Fibroblast of skin of right biceps (primary cell): Measurements from ENCODE around the gene BSND.
A peak's percentile ranks its signal among the peaks of the same experiment; 100 is the strongest.

Experiments used
- DNase-seq: peaks from one replicate; pipeline ENCODE4 v3.0.0-alpha.2; 2013

BSND gene

DNA sequence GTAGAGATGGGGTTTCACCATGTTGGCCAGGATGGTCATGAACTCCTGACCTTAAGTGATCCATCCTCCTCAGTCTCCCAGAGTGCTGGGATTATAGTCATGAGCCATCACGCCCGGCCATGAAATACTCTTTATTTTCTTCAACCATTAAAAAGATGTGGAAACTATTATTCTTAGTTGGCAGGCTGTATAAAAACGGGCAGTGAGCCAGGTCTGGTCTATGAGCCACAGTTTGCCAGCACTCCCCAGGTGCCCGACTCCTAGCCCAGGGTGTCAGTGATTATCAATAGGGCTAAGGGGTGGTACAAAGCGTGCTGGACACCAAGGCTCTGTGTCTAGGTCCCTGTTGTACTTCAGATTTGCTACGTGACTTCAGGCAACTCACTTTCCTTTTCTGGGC lies 22.0 kb upstream of the BSND start:
- no peak for DNase-seq

DNA sequence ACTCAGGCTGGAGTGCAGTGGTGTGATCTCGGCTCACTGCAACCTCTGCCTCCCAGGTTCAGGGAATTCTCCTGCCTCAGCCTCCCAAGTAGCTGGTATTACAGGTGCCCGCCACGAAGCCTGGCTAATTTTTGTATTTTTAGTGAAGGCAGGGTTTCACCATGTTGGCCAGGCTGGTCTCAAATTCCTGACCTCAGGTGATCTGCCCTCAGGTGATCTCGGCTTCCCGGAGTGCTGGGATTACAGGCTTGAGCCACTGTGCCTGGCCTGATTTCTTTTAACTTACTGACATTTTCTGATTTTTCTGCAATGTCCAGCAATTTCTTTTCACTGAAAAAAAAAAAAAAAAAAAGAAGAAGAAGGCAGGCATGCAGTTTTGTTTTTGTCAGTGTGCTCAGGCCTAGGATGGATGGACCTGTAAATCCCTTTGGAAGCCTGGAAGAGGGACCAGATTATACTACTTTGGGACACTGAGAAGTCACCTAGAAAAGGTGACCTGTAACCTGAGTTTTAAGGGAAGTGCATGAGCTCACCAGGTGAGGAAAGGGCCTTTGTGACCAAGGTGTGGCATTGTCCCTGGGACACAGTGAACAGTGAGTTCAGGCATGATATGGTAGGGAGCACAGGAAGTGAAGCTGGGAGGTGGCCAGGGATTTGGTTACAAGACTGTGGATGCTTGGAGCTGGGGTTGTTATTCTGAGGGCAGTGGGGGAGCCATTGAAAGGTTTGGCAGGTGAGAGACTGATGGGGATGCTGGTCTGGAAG lies 21.0 kb upstream of the BSND start:
- DNase-seq, result no peak

DNA sequence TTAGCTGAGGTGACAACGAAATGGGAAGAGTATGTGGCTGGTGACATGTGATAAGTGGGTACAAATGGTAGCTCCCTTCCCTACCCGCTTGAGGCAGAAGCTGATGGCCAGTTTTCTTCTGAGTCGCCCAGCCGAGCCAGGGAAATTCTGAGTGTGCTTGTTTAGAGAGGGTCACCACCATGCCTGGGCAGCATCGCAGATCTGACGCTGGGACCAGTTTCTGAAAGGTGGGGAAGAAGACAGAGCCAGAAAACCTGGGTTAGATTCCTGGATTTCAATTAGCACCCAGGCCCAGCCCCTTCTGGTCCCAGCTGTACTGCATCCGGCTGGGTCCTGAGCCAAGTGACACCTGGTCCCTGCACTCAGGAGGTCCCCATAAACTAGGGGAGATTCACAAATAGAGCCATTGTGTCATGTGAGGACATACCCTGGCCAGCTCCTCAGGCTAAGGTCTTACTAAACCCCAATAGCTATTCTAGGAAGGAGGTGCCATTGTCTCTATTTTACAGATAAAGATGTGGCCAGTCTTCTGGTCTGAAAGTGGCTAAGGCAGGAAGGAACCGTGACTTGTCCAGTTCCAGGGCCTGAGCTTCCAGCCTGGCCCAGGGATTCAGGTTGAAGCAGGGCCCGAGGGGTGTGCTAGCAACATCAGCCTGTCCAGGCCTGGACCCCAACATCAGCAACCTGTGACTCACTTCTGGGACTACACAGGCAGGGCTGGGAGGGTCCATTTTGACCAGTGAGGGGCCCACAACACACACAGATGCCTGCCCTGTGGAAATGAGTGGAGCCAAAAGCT lies 20.0 kb upstream of the BSND start:
- DNase-seq, result no peak

DNA sequence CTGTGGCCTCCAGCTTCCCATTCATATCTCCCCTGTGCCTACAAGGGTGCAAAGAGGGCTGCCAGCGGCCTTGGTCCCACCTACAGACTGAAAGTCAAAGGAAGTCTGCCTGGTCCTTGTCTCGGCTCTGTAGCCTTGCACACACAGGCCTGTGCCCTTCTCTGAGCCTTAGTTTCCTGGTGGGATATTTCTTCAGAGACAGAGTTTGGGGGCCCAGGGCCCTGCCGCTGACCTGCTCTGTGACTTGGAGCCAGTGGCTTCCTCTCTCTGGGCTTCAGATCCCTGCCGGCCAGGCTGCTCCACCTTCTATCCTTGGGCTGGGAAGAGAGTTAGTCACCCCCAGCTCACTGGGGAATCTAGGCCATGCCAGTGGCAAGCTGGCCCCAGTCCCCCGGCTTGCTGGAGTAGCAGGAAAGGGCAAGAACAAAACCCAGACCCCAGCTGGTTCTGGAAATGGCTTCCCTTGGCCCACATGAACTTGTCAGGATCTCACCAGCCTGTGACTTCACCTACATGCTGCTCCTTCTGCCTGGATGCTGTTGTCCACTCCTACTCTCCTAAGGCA lies 19.3 kb upstream of the BSND start:
- DNase-seq, result no peak

DNA sequence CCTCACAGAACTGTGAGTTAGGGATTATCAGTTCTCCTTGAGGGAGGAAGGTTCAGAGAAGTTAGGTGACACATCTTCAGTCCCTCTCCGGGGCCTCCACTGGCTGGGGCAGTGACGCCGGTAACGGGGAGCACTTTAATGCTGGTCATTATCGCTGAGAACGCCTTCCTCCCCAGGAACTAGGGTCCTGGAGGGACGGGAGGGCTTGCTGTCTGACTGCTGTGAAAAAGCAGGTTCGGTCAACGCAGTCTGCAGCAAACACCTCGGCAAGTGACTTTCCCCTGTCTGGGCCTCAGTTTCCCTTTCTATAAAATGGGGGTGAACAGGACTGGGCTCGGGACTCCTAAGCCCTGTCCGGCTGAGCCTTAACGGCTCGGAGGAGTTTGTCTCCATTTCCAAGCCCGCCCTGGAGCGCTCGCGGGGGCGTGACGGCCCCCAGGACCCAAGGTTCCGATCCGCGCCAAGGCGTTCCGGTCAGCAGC lies 18.6 kb upstream of the BSND start:
- no peak for DNase-seq

DNA sequence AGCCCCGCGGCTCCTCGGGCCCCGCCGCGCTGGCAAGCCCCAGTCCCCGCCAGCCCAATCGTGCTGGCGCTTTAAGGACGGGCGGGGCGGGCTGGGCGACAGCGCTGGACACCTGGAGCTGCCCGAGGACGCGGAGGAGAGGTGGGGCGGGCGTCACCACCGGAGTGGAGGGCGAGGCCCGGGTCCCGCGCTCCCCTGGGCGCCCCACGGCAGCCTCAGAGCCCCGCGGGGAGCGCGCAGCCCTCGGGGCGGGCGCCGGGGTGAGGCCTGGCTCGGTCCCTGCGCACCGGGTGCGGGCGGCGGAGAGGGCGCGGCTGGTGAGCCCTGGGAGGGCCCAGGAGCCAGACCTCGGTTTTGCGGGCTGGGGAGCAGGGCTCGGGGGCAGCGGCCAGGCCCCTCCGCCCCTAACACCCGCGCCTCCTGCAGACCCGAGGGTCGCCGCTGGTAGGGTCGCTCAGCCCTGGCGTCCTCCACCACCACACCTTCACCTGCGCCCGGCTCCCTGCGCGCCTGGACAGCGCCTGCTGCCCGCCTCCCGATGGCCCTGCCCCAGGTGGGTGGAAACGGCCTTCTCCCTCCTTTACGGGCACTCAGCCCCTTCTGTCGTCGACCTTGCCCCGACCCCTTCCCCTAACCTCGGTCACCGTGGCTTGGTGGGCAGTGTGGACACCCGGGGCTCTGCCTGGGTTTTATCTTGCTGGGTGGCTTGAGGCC lies 18.0 kb upstream of the BSND start, which contains the start of gene TMEM61:
Gene TMEM61 (plus strand): TSS at position 101 of the 714 bp plus-strand sequence. CDS start 438 bp downstream, at position 539.
- DNase-seq, result no peak

DNA sequence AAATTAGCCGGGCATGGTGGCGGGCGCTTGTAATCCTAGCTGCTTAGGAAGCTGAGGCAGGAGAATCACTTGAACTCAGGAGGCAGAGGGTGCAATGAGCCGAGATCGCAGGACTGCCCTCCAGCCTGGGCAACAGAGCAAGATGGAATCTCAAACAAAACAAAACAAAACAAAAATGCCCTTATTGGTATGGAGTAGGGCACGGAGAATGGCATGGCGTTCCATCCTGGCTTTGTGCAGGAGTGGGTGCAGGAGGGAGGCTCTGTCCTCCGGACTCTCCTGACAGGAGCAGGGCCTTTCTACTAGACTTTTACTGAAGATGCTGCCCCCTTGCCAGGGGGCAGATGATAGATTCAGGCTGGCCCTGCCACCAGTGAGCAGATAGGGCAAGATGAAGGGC lies 17.3 kb upstream of the BSND start:
- no peak for DNase-seq

DNA sequence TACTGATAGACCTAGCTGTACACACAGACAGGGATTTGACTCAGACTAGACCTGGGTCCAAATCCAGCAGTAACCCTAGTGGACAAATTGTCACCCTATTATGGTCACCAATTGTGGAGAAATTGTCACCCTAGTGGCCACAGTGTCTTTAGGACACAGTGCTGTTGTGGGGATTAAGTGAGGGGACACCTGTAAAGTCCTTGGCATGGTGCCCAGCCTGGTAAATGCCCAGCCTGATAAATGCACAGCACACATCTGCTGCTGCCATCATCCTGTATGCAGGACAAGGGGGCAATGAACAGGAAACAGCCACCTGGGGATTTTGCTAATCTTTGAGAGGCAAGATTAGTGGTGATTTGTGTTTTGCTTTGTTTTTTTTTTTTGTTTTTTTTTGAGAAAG lies 16.0 kb upstream of the BSND start:
- DNase-seq, result no peak

DNA sequence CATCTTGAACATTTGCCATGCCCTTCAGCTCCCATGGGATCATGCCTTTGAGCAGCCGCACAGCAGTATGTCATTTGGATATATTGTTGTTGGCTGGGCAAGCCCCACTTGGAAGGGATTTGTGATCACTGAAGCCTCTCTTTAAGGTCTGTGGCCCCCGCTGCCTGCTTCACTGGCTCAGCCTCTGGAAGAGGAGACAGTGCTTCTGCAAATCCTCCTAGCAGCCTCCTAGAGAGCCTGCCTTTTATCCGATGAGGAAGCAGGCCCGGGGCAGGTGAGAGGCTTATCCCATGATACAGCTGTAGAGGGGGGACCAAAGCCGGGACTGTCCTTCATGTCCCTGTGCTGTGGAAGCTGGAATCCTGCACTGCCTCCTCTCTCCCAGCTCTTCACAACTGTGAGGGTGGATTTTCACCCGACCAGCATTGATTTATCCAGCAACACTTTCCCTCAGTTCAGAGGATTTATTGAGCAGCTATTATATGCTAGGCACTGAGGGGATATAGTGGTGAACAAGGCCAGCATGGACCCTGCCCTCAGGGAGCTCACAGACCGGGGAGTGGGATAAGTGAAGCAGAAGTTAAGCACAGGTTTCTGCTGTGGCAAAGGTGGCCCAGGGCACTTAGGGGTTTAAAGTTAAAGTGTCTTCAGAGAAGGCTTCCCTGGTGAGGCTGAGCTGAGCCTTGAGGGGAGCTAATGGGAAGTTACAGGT lies 14.4 kb upstream of the BSND start:
- no peak for DNase-seq

DNA sequence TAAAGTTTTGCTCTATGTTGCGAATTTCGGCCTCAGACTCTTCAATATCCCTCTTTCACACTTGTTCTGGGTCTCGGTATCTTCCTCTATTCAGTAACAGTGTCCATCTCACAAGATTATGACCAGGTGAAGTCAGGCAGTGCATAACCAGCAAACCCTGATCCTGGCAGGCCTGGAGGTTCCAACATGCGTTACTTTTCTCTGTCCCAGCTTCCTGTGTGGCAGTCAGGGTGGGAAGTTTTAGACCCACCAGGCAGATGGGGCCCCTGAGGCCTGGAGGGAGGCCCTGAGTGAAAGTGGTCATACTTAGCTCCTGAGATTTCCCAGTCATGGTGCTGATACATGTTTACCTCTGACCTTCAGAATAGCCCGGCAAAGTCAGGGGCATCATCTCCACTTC lies 13.2 kb upstream of the BSND start:
- DNase-seq, result no peak

DNA sequence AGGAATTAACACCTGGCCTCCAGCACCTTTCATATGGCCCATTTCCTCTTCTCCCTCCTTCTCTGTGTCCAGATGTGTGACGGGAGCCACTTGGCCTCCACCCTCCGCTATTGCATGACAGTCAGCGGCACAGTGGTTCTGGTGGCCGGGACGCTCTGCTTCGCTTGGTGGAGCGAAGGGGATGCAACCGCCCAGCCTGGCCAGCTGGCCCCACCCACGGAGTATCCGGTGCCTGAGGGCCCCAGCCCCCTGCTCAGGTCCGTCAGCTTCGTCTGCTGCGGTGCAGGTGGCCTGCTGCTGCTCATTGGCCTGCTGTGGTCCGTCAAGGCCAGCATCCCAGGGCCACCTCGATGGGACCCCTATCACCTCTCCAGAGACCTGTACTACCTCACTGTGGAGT lies 12.7 kb upstream of the BSND start:
- no peak for DNase-seq

DNA sequence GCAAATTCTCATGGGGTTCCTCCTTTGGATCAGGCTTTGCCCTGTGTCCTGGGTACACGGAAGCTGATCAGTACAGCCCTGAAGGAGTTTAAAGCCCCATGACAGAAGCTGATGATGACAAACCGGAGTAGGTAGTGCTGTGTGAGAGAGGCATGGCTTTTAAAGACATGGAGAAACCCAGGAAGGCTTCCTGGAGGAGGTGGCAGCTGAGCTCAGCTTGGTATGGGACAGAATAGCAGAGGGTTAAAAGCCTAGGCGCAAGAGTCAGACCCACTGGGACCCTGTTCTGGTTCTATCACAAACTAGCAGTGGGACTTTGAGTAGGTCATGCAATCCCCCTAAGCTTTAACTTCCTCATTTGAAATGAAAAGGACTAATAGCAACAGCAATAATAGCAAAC lies 12.2 kb upstream of the BSND start:
- DNase-seq, result no peak

DNA sequence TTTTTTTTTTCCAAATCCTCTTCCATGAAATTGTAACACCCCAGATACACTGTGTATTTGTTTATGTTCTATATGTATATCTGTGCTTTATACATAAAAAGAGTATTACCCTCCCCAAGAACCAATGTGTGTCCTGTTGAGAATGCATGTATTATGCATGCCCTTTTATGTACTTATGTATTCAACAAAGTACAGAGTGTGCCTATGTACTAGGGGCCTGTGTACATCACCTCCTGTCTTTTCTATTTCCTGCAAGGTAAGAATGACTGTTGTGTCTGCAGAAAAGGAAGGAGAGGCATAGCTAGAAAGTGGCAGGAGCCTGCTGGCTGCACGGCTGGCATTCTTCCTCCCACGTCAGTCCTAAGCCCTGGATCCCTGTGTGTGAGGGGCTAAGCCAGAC lies 11.3 kb upstream of the BSND start:
- DNase-seq, result no peak

DNA sequence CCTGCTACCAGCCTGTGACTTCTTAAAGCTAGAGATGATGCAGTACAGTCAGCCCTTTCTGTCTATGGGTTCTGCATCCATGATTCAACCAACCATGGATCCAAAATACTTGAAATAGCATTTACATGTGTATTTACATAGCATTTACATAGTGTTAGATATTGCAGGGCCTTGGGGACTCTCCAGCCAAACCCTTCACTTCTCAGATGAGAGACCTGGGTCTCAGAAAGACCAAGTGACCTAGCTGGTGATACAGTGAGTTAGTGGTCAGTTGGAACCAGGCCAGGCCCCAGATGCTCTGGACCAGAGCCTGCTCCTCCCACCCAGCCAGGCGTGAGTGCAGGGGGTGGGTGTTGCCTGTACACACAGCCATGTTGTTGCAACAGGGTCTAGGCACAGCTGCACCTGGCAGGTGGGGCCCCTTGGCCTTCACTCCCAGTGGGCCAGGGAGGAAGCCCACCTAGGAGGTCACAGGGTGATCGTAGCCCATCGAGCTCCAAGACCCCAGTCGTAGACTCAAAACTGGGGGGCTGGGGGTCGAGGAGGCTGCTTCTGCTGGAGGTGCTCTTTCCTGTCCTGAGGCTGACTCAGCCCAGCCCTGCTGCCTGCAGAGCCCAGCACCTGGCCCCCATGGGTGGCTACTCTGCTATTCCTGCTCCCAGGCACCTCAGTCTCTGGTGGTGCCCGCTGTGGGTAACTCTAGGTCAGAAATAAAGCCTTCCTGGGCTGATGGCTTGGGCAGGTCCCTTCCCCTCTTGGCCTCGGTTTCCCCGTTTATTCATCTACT lies 10.6 kb upstream of the BSND start:
- DNase-seq, result peak; percentile 76

DNA sequence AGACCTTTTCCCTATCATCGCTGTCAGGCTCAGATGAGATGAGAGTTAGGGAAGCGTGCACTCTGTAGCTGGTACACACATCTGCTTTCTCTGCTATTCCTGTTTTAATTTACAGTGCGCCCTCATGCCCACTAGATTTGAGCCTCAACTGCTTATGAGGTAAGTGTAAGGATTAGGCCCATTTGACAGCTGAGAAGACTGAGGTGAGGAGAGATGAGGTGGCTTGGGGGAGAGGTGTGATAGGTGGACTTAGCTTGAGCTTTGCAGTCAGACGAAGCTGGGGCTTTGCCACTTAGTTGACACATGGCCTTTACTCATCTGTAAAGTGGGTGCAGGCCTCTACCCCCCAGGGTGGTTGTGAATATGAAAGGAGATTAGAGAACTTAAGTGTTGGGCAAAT lies 9.8 kb upstream of the BSND start:
- no peak for DNase-seq

DNA sequence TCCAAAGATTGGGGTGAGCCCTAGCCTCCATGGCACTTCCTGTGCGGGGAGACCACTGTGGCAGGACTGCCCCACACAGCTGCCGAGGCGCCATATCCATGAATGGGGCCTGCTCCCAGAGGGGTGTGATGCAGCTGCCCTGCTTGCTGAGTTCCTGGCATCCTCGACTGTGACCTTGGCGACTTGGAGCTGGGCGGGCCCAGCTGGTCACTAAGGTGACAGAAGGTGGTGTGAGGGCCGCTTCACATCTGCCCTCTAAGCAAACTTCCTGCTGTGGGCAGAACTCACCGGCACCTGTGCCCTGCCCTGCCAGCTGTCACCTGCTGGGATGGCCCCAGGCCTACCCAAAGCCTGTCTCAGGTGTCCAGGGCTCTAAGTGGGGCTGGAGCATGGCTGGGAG lies 9.3 kb upstream of the BSND start:
- DNase-seq, result no peak

DNA sequence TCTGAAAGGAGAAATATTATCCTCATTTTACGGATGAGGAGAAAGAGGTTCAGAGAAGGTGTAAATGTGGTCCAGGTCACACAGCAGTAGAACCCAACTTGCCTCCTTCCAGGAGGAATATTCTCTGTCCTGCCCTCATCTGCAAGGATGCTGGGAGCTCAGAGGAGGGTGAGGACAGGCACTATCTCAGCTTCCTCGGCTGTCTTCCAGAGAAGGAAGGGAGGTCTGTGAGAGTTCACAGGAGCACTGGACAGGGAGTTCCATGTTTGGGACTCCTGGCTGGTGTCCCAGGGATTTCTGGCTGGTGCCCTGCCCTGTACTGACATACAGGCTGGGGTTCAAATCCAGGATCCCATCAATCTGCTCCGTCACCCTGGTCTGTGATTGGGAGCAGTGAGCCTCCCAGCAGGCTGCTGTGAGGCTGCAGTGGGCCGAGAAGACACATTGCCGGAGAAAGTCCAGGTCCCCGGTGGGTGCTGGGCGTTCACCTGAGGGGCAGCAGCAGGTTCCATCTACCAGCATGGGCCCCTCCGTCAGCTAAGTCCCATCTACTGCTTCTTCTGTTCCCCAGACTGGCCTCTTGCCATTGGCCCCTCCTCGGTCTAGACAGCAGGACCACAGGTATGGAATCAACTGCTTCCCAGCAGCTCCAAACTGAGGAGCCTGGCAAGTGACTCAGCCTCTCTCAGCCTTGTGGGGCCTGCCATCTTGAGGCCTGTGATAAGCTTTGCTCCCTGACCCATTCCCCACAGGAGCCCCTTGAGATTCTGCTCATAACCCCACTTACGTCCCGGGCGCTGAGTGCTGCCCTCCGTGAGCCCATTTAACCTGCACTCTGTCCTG lies 8.5 kb upstream of the BSND start:
- DNase-seq, result peak; percentile 33

DNA sequence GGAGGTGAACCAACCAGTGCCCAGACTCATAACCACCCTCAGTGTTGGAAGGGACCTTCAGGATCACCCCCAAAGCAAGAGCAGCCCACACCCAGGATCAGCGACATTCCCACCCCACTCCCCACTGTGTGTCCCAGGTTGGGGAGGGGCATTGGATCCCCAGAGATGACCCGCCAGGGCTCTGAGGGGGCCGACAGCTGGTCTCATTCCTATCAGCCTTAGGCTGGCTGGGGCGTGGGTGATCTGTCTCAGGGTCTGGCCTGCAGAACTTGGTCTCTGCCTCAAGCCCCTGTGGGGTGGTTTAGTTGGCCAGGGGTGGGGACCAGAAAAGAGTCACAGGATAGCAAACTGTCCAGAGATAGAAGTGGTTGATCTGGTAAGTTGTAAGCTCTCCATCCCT lies 7.8 kb upstream of the BSND start:
- DNase-seq, result no peak

DNA sequence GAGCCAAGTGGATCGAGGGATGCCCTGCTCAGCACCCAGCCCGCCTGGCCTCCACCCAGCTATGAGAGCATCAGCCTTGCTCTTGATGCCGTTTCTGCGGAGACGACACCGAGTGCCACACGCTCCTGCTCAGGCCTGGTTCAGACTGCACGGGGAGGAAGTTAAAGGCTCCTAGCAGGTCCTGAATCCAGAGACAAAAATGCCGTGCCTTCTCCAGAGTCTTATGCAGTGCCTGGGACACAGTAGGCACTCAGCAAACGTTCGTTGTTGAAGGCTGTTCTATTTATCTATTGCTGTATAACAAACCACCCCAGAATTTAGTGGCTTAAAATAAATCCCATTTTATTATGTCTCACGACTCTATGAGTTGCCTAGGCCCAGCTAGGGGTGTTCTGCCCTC lies 6.8 kb upstream of the BSND start:
- no peak for DNase-seq

DNA sequence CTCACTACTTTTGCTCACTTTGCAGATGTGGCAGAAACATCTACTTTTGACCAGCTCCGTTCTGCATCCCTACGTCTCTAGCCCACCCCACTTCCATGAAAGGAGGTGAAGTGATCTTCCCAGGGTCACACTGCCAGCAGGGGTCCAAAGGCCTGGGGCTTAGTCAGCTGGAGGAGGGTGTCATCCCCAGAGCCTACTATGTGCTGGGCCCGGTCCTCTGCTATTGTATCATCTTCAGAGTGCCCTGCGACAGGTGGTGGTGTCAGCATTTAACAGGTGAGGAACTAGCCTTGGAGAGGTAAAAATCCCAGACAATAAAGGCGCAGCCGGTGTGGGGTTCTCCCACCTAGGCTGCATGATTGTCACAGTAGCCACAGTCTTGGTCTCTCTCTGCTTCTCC lies 5.6 kb upstream of the BSND start:
- no peak for DNase-seq
